Calu3 (cell line): ENCODE results near the gene BCL2L11. TPM values are rescaled to one million over a fixed set of nuclear protein-coding genes. Genes with fewer than 3 reads are reported as not detected.

ENCODE experiments used
- BruUV-seq: library from RNA; stranded (reverse); fragments of 400-500 nt; replicated peaks from 2 replicates; lab custom pipeline; 2021; lab: Mats Ljungman, UMichigan
- CTCF ChIA-PET: fragments of 300-600 bp; sonication (Branson Sonifier 250); formaldehyde crosslinking; loops from one replicate; lab custom pipeline; 2022; ENCODE audit warnings: antibody characterized with exemption; lab: Charles Lee
- DNase-seq: peaks from one replicate; pipeline ENCODE4 v3.0.0; 2022
- H3K27ac Mint-ChIP-seq: one replicate; pipeline ENCODE4 v1.8.0; 2022; ENCODE audit warnings: mixed read lengths; ENCODE audit not compliant: unreplicated experiment
- H3K27me3 Mint-ChIP-seq: one replicate; pipeline ENCODE4 v1.8.0; 2022; ENCODE audit warnings: mixed read lengths; ENCODE audit not compliant: unreplicated experiment
- H3K36me3 Mint-ChIP-seq: one replicate; pipeline ENCODE4 v1.8.0; 2022; ENCODE audit warnings: mild to moderate bottlenecking, moderate library complexity, mixed read lengths; ENCODE audit not compliant: insufficient read depth, unreplicated experiment
- H3K4me1 Mint-ChIP-seq: one replicate; pipeline ENCODE4 v1.8.0; 2022; ENCODE audit warnings: mild to moderate bottlenecking, low read depth, mixed read lengths; ENCODE audit not compliant: unreplicated experiment
- H3K4me3 Mint-ChIP-seq: one replicate; pipeline ENCODE4 v1.8.0; 2022; ENCODE audit warnings: mild to moderate bottlenecking, low read depth, moderate library complexity, mixed read lengths; ENCODE audit not compliant: unreplicated experiment
- H3K9me3 Mint-ChIP-seq: one replicate; pipeline ENCODE4 v1.8.0; 2022; ENCODE audit warnings: low read depth, mixed read lengths; ENCODE audit not compliant: unreplicated experiment
- intact Hi-C: fragments of 100-400 bp; cut with micrococcal nuclease; formaldehyde crosslinking; loops from one replicate; pipeline ENCODE4 v1.10.0; 2022; ENCODE audit not compliant: unreplicated experiment
- total RNA-seq: library from RNA; stranded (reverse); gene quantifications from 2 replicates; pipeline ENCODE4 v1.2.3, GENCODE V29; 2022
- TF ChIP-seq, protein P1 (sequence below): fragments of 200-600 bp; IDR thresholded peaks from one replicate; pipeline ENCODE4 v1.8.0; 2022; ENCODE audit warnings: antibody characterized with exemption; ENCODE audit not compliant: unreplicated experiment

The BCL2L11 gene
- total RNA-seq, 1 experiment from 2014 or later, result 18.4 TPM

GRCh38 chr2:111192776-111193368 is 72.2 kb downstream of the BCL2L11 start:
- no peaks in the 10 kb centered on the region for H3K9me3 Mint-ChIP-seq
- TF ChIP-seq, protein P1, sequence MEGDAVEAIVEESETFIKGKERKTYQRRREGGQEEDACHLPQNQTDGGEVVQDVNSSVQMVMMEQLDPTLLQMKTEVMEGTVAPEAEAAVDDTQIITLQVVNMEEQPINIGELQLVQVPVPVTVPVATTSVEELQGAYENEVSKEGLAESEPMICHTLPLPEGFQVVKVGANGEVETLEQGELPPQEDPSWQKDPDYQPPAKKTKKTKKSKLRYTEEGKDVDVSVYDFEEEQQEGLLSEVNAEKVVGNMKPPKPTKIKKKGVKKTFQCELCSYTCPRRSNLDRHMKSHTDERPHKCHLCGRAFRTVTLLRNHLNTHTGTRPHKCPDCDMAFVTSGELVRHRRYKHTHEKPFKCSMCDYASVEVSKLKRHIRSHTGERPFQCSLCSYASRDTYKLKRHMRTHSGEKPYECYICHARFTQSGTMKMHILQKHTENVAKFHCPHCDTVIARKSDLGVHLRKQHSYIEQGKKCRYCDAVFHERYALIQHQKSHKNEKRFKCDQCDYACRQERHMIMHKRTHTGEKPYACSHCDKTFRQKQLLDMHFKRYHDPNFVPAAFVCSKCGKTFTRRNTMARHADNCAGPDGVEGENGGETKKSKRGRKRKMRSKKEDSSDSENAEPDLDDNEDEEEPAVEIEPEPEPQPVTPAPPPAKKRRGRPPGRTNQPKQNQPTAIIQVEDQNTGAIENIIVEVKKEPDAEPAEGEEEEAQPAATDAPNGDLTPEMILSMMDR, result no peak
- no peak overlapping the region for H3K4me3 Mint-ChIP-seq
- CTCF ChIA-PET, result interaction anchor here (0.9 kb wide), 1 partner anchor 11 kb away, joined by 3 read pairs; no protein-coding TSS in a partner anchor
- H3K36me3 Mint-ChIP-seq, result no peaks in the 10 kb centered on the region
- H3K4me1 Mint-ChIP-seq, result peaks cover 10% of the 10 kb centered on the region
- no peaks in the 10 kb centered on the region for H3K27me3 Mint-ChIP-seq
- intact Hi-C loops, result loop anchor here (5.0 kb wide), 1 partner anchor 61 kb away; no protein-coding TSS in a partner anchor
- no TSS peak for BruUV-seq
- no peak for DNase-seq
- H3K27ac Mint-ChIP-seq, result no peak overlapping the region

GRCh38 chr2:111194835-111195621 is 74.3 kb downstream of the BCL2L11 start:
- TF ChIP-seq, protein P1, result no peak
- intact Hi-C loops, result loop anchor here (5.0 kb wide), 1 partner anchor 63 kb away; no protein-coding TSS in a partner anchor
- CTCF ChIA-PET, result interaction anchor here (0.6 to 0.9 kb wide), 2 partner anchors 8 to 9 kb away, joined by 3 to 4 read pairs; no protein-coding TSS in a partner anchor

GRCh38 chr2:111196435-111196834 is 75.7 kb downstream of the BCL2L11 start:
- Mint-ChIP-seq H3K4me1 (peaks cover 10% of the 10 kb centered on the region), H3K9me3 (no peaks in the 10 kb centered on the region), H3K27ac (no peak overlapping the region), H3K4me3 (no peak overlapping the region), H3K27me3 (no peaks in the 10 kb centered on the region), H3K36me3 (no peaks in the 10 kb centered on the region)
- intact Hi-C loops, result no loop called here
- DNase-seq, result no peak
- CTCF ChIA-PET, result no interaction called here
- BruUV-seq, result no TSS peak
- TF ChIP-seq, protein P1, result no peak

More at GRCh38 chr2:111194835-111195621, 74.3 kb downstream of the BCL2L11 start:
- Mint-ChIP-seq H3K27me3 (no peaks in the 10 kb centered on the region), H3K4me1 (peaks cover 10% of the 10 kb centered on the region), H3K4me3 (no peak overlapping the region), H3K36me3 (no peaks in the 10 kb centered on the region), H3K27ac (no peak overlapping the region), H3K9me3 (no peaks in the 10 kb centered on the region)
- no peak for DNase-seq
- BruUV-seq, result no TSS peak

GRCh38 chr2:111198701-111199100 is 78.0 kb downstream of the BCL2L11 start:
- DNase-seq, result no peak
- no TSS peak for BruUV-seq
- TF ChIP-seq, protein P1, result no peak
- H3K36me3 Mint-ChIP-seq, result no peaks in the 10 kb centered on the region
- H3K27me3 Mint-ChIP-seq, result no peaks in the 10 kb centered on the region
- H3K4me1 Mint-ChIP-seq, result no peaks in the 10 kb centered on the region
- intact Hi-C loops, result no loop called here
- H3K4me3 Mint-ChIP-seq, result no peak overlapping the region
- CTCF ChIA-PET, result no interaction called here
- H3K27ac Mint-ChIP-seq, result no peak overlapping the region
- H3K9me3 Mint-ChIP-seq, result no peaks in the 10 kb centered on the region
